MCF 10A (cell line): ENCODE results near the gene PPARD. TPM values are rescaled to one million over a fixed set of nuclear protein-coding genes. Genes with fewer than 3 reads are reported as not detected.
A peak's percentile ranks its signal among the peaks of the same experiment; 100 is the strongest.

Source experiments
- BruUV-seq: library from RNA; stranded (reverse); fragments of 400-500 nt; replicated peaks from 2 replicates; lab custom pipeline; 2021; lab: Mats Ljungman, UMichigan
- CTCF ChIA-PET: fragments of 300-600 bp; sonication (Branson Sonifier 250); formaldehyde crosslinking; extraction: SDS; loops from one replicate; lab custom pipeline; 2021; ENCODE audit warnings: antibody characterized with exemption, inconsistent platforms; lab: Yijun Ruan, JAX
- POLR2A ChIA-PET: fragments of 300-600, 350-650 bp; sonication (Branson Sonifier 250); formaldehyde crosslinking; extraction: SDS; loops from one replicate; lab custom pipeline; 2020; ENCODE audit warnings: antibody characterized with exemption, inconsistent platforms; lab: Yijun Ruan, JAX
- DNase-seq: peaks from one replicate; pipeline ENCODE4 v3.0.0-alpha.2; 2018; ENCODE audit not compliant: unreplicated experiment
- H3K27ac Mint-ChIP-seq: one replicate; pipeline ENCODE4 v1.8.0; 2022; ENCODE audit warnings: mild to moderate bottlenecking, low read depth, mixed read lengths; ENCODE audit not compliant: unreplicated experiment
- H3K27me3 Mint-ChIP-seq: one replicate; pipeline ENCODE4 v1.8.0; 2022; ENCODE audit warnings: mixed read lengths; ENCODE audit not compliant: insufficient read depth, unreplicated experiment
- H3K36me3 Mint-ChIP-seq: one replicate; pipeline ENCODE4 v1.8.0; 2022; ENCODE audit warnings: mild to moderate bottlenecking, moderate library complexity, mixed read lengths; ENCODE audit not compliant: insufficient read depth, unreplicated experiment
- H3K4me1 Mint-ChIP-seq: one replicate; pipeline ENCODE4 v1.8.0; 2022; ENCODE audit warnings: mixed read lengths; ENCODE audit not compliant: insufficient read depth, unreplicated experiment
- H3K4me3 Mint-ChIP-seq: one replicate; pipeline ENCODE4 v1.8.0; 2022; ENCODE audit warnings: mild to moderate bottlenecking, moderate library complexity, mixed read lengths; ENCODE audit not compliant: unreplicated experiment
- H3K9me3 Mint-ChIP-seq: one replicate; pipeline ENCODE4 v1.8.0; 2022; ENCODE audit warnings: mixed read lengths; ENCODE audit not compliant: unreplicated experiment
- intact Hi-C: fragments of 100-400 bp; cut with micrococcal nuclease; formaldehyde crosslinking; loops from 2 replicates; pipeline ENCODE4 v1.14.1; 2022
- total RNA-seq: library from RNA; stranded (reverse); gene quantifications from 2 replicates; pipeline ENCODE4 v1.2.3, GENCODE V29; 2022
- TF ChIP-seq, protein P1 (sequence below): fragments of 200-600 bp; IDR thresholded peaks from one replicate; pipeline ENCODE4 v1.8.0; 2022; ENCODE audit warnings: antibody characterized with exemption, mild to moderate bottlenecking; ENCODE audit not compliant: unreplicated experiment

PPARD gene
- total RNA-seq, 1 experiment from 2014 or later = 13.8 TPM

DNA sequence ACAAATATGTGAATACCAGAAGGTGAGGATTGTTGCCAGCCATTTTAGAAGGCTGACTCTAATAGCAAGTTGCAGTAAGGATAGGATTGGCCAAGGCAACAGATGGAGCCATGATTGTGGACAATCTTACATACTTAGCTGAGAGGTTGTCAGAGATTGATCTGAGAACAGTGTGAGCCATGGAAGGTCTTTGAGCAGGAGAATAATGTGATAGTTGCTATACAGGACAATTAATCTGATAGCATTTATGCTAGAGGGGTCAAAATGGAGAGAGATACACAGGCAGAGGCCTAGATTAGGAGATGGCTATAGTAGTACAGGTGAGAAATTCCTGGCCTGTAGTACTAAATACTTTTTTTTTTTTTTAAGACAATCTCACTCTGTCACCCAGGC is 23.8 kb downstream of the PPARD start:
- no peak overlapping the region for H3K4me3 Mint-ChIP-seq
- no peak overlapping the region for H3K27ac Mint-ChIP-seq
- no peak for DNase-seq
- intact Hi-C loops = no loop called here
- CTCF ChIA-PET = no interaction called here
- H3K36me3 Mint-ChIP-seq = peaks cover 12% of the 10 kb centered on the region
- H3K4me1 Mint-ChIP-seq = peaks cover 21% of the 10 kb centered on the region
- no peaks in the 10 kb centered on the region for H3K27me3 Mint-ChIP-seq
- POLR2A ChIA-PET = no interaction called here
- TF ChIP-seq, protein P1, sequence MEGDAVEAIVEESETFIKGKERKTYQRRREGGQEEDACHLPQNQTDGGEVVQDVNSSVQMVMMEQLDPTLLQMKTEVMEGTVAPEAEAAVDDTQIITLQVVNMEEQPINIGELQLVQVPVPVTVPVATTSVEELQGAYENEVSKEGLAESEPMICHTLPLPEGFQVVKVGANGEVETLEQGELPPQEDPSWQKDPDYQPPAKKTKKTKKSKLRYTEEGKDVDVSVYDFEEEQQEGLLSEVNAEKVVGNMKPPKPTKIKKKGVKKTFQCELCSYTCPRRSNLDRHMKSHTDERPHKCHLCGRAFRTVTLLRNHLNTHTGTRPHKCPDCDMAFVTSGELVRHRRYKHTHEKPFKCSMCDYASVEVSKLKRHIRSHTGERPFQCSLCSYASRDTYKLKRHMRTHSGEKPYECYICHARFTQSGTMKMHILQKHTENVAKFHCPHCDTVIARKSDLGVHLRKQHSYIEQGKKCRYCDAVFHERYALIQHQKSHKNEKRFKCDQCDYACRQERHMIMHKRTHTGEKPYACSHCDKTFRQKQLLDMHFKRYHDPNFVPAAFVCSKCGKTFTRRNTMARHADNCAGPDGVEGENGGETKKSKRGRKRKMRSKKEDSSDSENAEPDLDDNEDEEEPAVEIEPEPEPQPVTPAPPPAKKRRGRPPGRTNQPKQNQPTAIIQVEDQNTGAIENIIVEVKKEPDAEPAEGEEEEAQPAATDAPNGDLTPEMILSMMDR = no peak
- BruUV-seq = no TSS peak
- H3K9me3 Mint-ChIP-seq = no peaks in the 10 kb centered on the region

DNA sequence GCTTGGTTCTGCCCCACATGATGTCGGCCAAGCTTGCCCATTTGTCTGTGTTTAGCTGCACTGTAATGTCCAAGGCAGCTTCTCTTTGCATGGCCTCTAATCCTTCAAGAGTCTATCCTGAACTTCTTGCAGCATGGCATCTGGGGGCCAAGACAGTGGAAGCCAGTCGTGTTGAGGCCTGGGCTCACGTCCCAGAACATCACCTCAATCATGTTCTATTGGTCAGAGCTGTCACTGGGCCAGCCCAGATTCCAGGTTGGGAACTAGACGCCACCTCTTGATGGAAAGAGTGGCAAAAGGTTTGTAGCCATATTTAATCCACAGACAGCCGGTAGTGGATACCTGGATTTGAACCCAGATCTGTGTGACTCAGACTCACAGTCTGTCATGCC is 25.3 kb downstream of the PPARD start:
- Mint-ChIP-seq H3K4me1 (peaks cover 26% of the 10 kb centered on the region), H3K27me3 (no peaks in the 10 kb centered on the region), H3K4me3 (no peak overlapping the region), H3K9me3 (no peaks in the 10 kb centered on the region), H3K27ac (no peak overlapping the region), H3K36me3 (peaks cover 5% of the 10 kb centered on the region)
- TF ChIP-seq, protein P1 = no peak
- no TSS peak for BruUV-seq
- POLR2A ChIA-PET = no interaction called here
- intact Hi-C loops = no loop called here
- CTCF ChIA-PET = interaction anchor here (0.7 kb wide), 1 partner anchor 81 kb away, joined by 3 read pairs; no protein-coding TSS in a partner anchor
- DNase-seq = no peak

DNA sequence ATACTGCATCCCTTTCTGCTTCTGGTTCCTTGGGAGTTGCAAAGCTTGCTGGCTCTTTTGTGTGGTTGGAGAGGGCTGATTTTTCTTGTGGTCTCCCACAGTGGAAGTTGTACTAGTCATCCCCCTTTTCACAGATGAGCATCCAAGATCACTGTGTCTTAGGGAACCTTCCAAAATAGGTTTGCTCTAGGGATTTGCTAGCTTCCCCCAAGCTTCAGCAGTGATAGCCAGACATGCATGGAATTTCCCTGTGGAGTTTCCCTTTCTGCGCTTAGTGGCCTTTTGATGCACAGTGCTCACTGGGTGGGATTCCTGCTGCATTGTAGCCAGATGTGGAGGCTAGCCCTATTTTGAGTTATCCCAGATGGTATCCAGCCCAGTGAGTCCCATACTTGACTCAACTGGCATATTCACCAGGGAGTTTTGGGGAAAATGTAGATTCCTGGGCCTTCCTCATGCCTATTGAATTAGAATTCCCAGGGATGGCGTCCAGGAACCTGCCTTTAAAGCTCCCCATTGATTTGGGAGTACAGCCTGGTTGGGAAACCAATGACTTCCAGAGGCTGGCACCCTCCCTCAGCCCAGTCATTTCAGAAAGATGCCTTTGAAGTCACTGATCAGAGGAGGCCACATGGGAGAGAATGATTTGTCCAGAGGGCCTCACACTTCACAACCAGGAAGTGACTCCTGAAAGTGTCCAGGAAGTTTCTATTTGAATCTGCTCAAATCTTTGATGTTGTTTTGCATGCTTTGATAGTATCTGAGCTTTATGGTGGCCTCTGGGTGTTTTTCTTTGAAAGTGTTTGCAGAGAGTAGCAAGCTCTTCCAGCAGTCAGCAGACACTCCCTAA is 25.9 kb downstream of the PPARD start:
- TF ChIP-seq, protein P1 = no peak
- Mint-ChIP-seq H3K4me3 (no peak overlapping the region), H3K27ac (no peak overlapping the region), H3K36me3 (peaks cover 4% of the 10 kb centered on the region), H3K4me1 (peaks cover 26% of the 10 kb centered on the region), H3K9me3 (no peaks in the 10 kb centered on the region), H3K27me3 (no peaks in the 10 kb centered on the region)
- ChIA-PET CTCF (interaction anchor here (0.6 to 0.7 kb wide), 2 partner anchors 81 to 409 kb away, joined by 3 read pairs; no protein-coding TSS in a partner anchor), POLR2A (no interaction called here)
- intact Hi-C loops = no loop called here
- peak; percentile 12 for DNase-seq
- no TSS peak for BruUV-seq

DNA sequence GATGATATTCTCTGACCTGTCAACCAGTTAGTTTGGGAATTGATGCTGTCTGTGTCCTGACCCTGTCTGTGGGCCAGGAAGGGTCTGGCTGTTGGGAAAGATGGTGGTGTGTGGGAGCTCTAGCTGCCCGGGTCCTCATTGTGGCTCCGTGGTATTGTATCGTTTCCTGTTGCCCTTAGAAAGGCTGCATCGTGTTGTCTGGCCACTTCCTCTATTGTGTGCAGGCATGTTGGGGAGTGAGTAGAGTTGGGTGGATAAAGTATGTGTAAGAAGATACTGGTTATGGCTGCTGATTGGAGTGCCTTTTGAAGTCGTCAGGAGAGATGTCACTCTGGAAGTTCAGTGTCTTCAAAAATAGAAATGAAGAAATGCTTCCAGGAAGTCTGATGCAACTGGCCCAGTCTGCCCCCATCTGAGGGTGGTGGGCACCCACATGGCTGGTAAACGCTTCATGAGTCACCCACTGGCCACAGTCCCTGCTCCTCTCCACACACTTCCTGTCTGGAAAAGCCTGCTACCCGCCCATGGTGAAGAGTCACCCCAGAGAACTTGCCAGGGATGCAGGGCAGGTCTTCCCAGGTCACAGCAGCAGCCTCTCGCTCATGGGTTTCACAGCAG is 27.9 kb downstream of the PPARD start:
- H3K36me3 Mint-ChIP-seq = no peaks in the 10 kb centered on the region
- BruUV-seq = TSS peak; percentile 98
- TF ChIP-seq, protein P1 = no peak
- intact Hi-C loops = no loop called here
- H3K4me1 Mint-ChIP-seq = peaks cover 31% of the 10 kb centered on the region
- DNase-seq = peak; percentile 97
- H3K27ac Mint-ChIP-seq = peak overlapping the region; percentile 54
- ChIA-PET CTCF (interaction anchor here (0.6 to 1.0 kb wide), 3 partner anchors 11 to 98 kb away, joined by 3 to 4 read pairs (median 3); partner anchors contain the start of gene RPL10A), POLR2A (no interaction called here)
- peak overlapping the region; percentile 10 for H3K4me3 Mint-ChIP-seq
- H3K9me3 Mint-ChIP-seq = no peaks in the 10 kb centered on the region
- no peaks in the 10 kb centered on the region for H3K27me3 Mint-ChIP-seq
